ENCODE data around the gene CDV3.
"Not testable (repeated sequence)": the region's sequence is repeated elsewhere in the genome, so short reads cannot be mapped to it uniquely, and the experiment has no call there.

CDV3 gene

GRCh38 chr3:133573629-133574194 is at the start of gene CDV3:
TSS of gene CDV3 (plus strand) at chr3:133573686. CDS start at chr3:133574045, 359 bp downstream.
- no peak for DNase-seq (ENCODE audit: low spot score)

- not testable (repeated sequence) for DNase-seq (ENCODE audit: low spot score)
Observed at GRCh38 chr3:133523758-133524157, 49.7 kb upstream of the CDV3 start.

- no peak for DNase-seq (ENCODE audit: low spot score)
Observed at GRCh38 chr3:133525435-133525834, 48.1 kb upstream of the CDV3 start.

- DNase-seq (ENCODE audit: low spot score) = no peak
Observed at GRCh38 chr3:133527081-133527715, 46.3 kb upstream of the CDV3 start.

GRCh38 chr3:133529809-133530208 is 43.7 kb upstream of the CDV3 start:
- DNase-seq (ENCODE audit: low spot score) = no peak

- DNase-seq (ENCODE audit: low spot score) = no peak
Observed at GRCh38 chr3:133531981-133532380, 41.5 kb upstream of the CDV3 start.

- no peak for DNase-seq (ENCODE audit: low spot score)
Observed at GRCh38 chr3:133532951-133533350, 40.5 kb upstream of the CDV3 start.

GRCh38 chr3:133535971-133536881 is 37.3 kb upstream of the CDV3 start:
- DNase-seq (ENCODE audit: low spot score) = no peak

- not testable (repeated sequence) for DNase-seq (ENCODE audit: low spot score)
Observed at GRCh38 chr3:133537131-133537530, 36.4 kb upstream of the CDV3 start.

GRCh38 chr3:133538154-133538553 is 35.3 kb upstream of the CDV3 start:
- DNase-seq (ENCODE audit: low spot score) = no peak

GRCh38 chr3:133540896-133541674 is 32.4 kb upstream of the CDV3 start:
- DNase-seq (ENCODE audit: low spot score) = no peak

GRCh38 chr3:133542871-133543270 is 30.6 kb upstream of the CDV3 start:
- no peak for DNase-seq (ENCODE audit: low spot score)

GRCh38 chr3:133544983-133545382 is 28.5 kb upstream of the CDV3 start:
- DNase-seq (ENCODE audit: low spot score) = not testable (repeated sequence)

- peak; percentile 34 for DNase-seq (ENCODE audit: low spot score)
Observed at GRCh38 chr3:133547432-133548041, 25.9 kb upstream of the CDV3 start.

- no peak for DNase-seq (ENCODE audit: low spot score)
Observed at GRCh38 chr3:133548090-133548489, 25.4 kb upstream of the CDV3 start.

- no peak for DNase-seq (ENCODE audit: low spot score)
Observed at GRCh38 chr3:133549565-133549964, 23.9 kb upstream of the CDV3 start.

GRCh38 chr3:133551589-133551988 is 21.9 kb upstream of the CDV3 start:
- DNase-seq (ENCODE audit: low spot score) = not testable (repeated sequence)

GRCh38 chr3:133561679-133562078 is 11.8 kb upstream of the CDV3 start:
- no peak for DNase-seq (ENCODE audit: low spot score)

GRCh38 chr3:133562376-133562775 is 11.1 kb upstream of the CDV3 start:
- no peak for DNase-seq (ENCODE audit: low spot score)

GRCh38 chr3:133563186-133563591 is 10.3 kb upstream of the CDV3 start:
- DNase-seq (ENCODE audit: low spot score) = no peak

GRCh38 chr3:133563816-133564215 is 9.7 kb upstream of the CDV3 start:
- DNase-seq (ENCODE audit: low spot score) = no peak

All from cerebellar cortex (tissue), 1 donor.